K562 (cell line): ENCODE results near the gene RSPH1. TPM values are rescaled to one million over a fixed set of nuclear protein-coding genes. Genes with fewer than 3 reads are reported as not detected.
A peak's percentile ranks its signal among the peaks of the same experiment; 100 is the strongest.

Experiments
- BCOR ChIP-seq: fragments of 450-650 bp; IDR thresholded peaks from 2 replicates; pipeline ENCODE4 v1.6.1; 2016
- ELF4 ChIP-seq: fragments of 450-650 bp; formaldehyde crosslinking; IDR thresholded peaks from 2 replicates; pipeline ENCODE4 v1.4.0; 2022; ENCODE audit warnings: missing genetic modification characterization
- EP400 ChIP-seq: fragments of 450-650 bp; IDR thresholded peaks from 2 replicates; pipeline ENCODE4 v1.6.1; 2017; ENCODE audit warnings: antibody characterized with exemption, mild to moderate bottlenecking, moderate library complexity
- FOSL1 ChIP-seq: fragments of 200-800 bp; sonication (Bioruptor generic); conservative IDR thresholded peaks from 2 replicates; pipeline ENCODE4 v1.6.1; 2016; ENCODE audit warnings: missing genetic modification characterization, missing compliant biosample characterization
- GATAD2B ChIP-seq: fragments of 450-650 bp; IDR thresholded peaks from 2 replicates; pipeline ENCODE4 v1.6.1; 2017; ENCODE audit warnings: mild to moderate bottlenecking, borderline replicate concordance
- HCFC1 ChIP-seq: IDR thresholded peaks from 2 replicates; pipeline ENCODE4 v1.6.1; 2012; ENCODE audit warnings: low read depth, low read length, improper control_type of control experiment
- HDAC6 ChIP-seq: IDR thresholded peaks from 2 replicates; pipeline ENCODE4 v1.6.1; 2012; ENCODE audit warnings: low read depth, mild to moderate bottlenecking, control low read depth, inconsistent platforms, low read length, moderate library complexity
- KDM1A ChIP-seq, 2 experiments: fragments of 450-650 bp; IDR thresholded peaks; 2 replicates each; pipeline ENCODE4 v1.6.1; 2016; ENCODE audit warnings: mild to moderate bottlenecking in 2 of 2
- KHSRP ChIP-seq: fragments of 450-650 bp; IDR thresholded peaks from 2 replicates; pipeline ENCODE4 v1.6.1; 2017
- PML ChIP-seq: IDR thresholded peaks from 2 replicates; pipeline ENCODE4 v1.6.1; 2012; ENCODE audit warnings: low read length, inconsistent platforms
- POLR2A ChIP-seq: fragments of 450-650 bp; conservative IDR thresholded peaks from 2 replicates; pipeline ENCODE4 v1.6.1; 2016
- SMC3 ChIP-seq: conservative IDR thresholded peaks from 2 replicates; pipeline ENCODE4 v1.6.1; 2011; ENCODE audit warnings: low read depth, low read length, improper control_type of control experiment; ENCODE audit not compliant: insufficient read depth
- SRF ChIP-seq, 2 experiments: fragments of 250-450, 450-650 bp in 1 of 2; sonication (Bioruptor Pico) in 1 of 2; sonication (generic) in 1 of 2; formaldehyde crosslinking; IDR thresholded peaks; 2 replicates each; pipeline versions ENCODE4 v1.5.0 to v1.5.1; 2020 to 2022; ENCODE audit warnings: mild to moderate bottlenecking in 1 of 2, missing genetic modification reagents in 1 of 2
- ZBTB7A ChIP-seq: IDR thresholded peaks from 2 replicates; pipeline ENCODE4 v1.6.1; 2011; ENCODE audit warnings: low read depth, mild to moderate bottlenecking, low read length, moderate library complexity, borderline replicate concordance; ENCODE audit not compliant: control insufficient read depth
- ZC3H11A ChIP-seq: IDR thresholded peaks from 2 replicates; pipeline ENCODE4 v1.6.1; 2012; ENCODE audit warnings: low read depth, low read length, improper control_type of control experiment
- ZFP30 ChIP-seq: fragments of 250-450 bp; sonication (Bioruptor Pico); IDR thresholded peaks from 2 replicates; pipeline ENCODE4 v1.8.0; 2022; ENCODE audit warnings: moderate library complexity, mild to moderate bottlenecking, inconsistent platforms, borderline replicate concordance
- ZNF184 ChIP-seq: sonication (generic); formaldehyde crosslinking; IDR thresholded peaks from 2 replicates; pipeline ENCODE4 v1.5.0; 2020; ENCODE audit warnings: missing genetic modification reagents
- ZNF232 ChIP-seq: sonication (generic); formaldehyde crosslinking; IDR thresholded peaks from 2 replicates; pipeline ENCODE4 v1.8.0; 2022; ENCODE audit warnings: mild to moderate bottlenecking, missing genetic modification reagents
- ZNF239 ChIP-seq: fragments of 250-450 bp; sonication (Bioruptor Pico); IDR thresholded peaks from 2 replicates; pipeline ENCODE4 v1.4.0; 2020; ENCODE audit warnings: mild to moderate bottlenecking
- polyA plus RNA-seq, 8 experiments: library from polyadenylated mRNA; depleted of rRNA in 4 of 8; stranded (reverse) in 5 of 8; unstranded in 3 of 8; fragments of >200 nt; fragmentation: Nextera tagmentation in 2 of 8; fragmentation: Illumina TruSeq in 1 of 8; extraction: Ambion mirVana in 2 of 8; extraction: Trizol in 1 of 8; gene quantifications; 2 replicates each; pipeline versions ENCODE4 v1.2.1 to v1.2.3, GENCODE V29; 2011 to 2014; ENCODE audit warnings: inconsistent platforms in 1 of 8, missing spikeins in 1 of 8
- total RNA-seq, 7 experiments: library from RNA; depleted of rRNA in 6 of 7; stranded (reverse); fragments of >200 nt in 6 of 7; fragmentation: Illumina TruSeq in 2 of 7; extraction: Trizol in 2 of 7; gene quantifications; 2 replicates each; pipeline versions ENCODE4 v1.2.1 to v1.2.3, GENCODE V29; 2011 to 2021; ENCODE audit warnings: low replicate concordance in 1 of 7
- TF ChIP-seq, protein P1 (sequence below), 2 experiments: fragments of 450-650 bp; IDR thresholded peaks; 2 replicates each; pipeline ENCODE4 v1.6.1; 2016
- TF ChIP-seq, protein P2 (sequence below): sonication (generic); formaldehyde crosslinking; IDR thresholded peaks from 2 replicates; pipeline ENCODE4 v1.8.0; 2023; ENCODE audit warnings: missing genetic modification reagents, mild to moderate bottlenecking, borderline replicate concordance
- TF ChIP-seq, protein P3 (sequence below): IDR thresholded peaks from 2 replicates; pipeline ENCODE4 v1.6.1; 2011; ENCODE audit warnings: borderline replicate concordance, low read depth, mild to moderate bottlenecking, moderate library complexity, low read length; ENCODE audit not compliant: insufficient read depth, poor library complexity, severe bottlenecking

RSPH1 gene
- total and polyA plus RNA-seq, 9 of the 15 experiments (the other 6 are each of a cell fraction or from before 2014, with no cell fraction given) = 0.17 TPM; not detected in 8

DNA sequence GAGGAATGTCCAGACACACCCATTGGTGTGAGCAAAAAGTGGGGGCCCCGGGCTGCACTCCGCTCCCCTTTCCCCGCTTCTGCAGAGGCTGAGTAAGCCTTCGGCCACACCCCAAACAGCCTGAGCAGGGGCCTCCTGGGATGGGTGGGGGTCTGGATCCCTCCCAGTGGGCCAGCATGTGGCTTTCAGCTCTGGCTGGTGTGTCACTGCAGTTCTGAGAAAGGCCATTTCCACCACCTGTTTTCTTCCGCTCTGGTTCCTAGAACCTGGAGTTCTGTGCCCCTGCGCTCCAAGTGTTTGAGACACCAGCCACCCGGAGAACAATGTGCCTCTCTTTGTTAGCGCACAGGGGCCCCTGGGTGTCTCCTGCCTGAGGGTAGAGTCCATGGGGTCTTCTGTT is 48.5 kb upstream of the RSPH1 start (continued):
- TF ChIP-seq, protein P1, sequence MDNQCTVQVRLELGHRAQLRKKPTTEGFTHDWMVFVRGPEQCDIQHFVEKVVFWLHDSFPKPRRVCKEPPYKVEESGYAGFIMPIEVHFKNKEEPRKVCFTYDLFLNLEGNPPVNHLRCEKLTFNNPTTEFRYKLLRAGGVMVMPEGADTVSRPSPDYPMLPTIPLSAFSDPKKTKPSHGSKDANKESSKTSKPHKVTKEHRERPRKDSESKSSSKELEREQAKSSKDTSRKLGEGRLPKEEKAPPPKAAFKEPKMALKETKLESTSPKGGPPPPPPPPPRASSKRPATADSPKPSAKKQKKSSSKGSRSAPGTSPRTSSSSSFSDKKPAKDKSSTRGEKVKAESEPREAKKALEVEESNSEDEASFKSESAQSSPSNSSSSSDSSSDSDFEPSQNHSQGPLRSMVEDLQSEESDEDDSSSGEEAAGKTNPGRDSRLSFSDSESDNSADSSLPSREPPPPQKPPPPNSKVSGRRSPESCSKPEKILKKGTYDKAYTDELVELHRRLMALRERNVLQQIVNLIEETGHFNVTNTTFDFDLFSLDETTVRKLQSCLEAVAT (IDR thresholded peaks at IDR 0.05) = no peak
- TF ChIP-seq ZBTB7A (peak; percentile 87; the same call in 1 of the 2 replicates), ZNF232 (no peak), FOSL1 (tag) (0 out of 2 replicates have a peak, but pooled peaks have one; percentile 5), POLR2A (no peak), EP400 (peak; percentile 46; the same call in 1 of the 2 replicates), ELF4 (CRISPR knock-in tag) (no peak), HCFC1 (no peak), GATAD2B (no peak), BCOR (no peak), SRF (CRISPR knock-in tag; IDR thresholded peaks at IDR 0.05) (0 out of 4 replicates have a peak, but pooled peaks of 1 of the 2 experiments have one; percentile 14), ZNF239 (CRISPR knock-in tag) (no peak), HDAC6 (no peak), ZNF184 (CRISPR knock-in tag) (no peak), ZFP30 (no peak), PML (no peak), SMC3 (no peak), ZC3H11A (no peak), KDM1A (IDR thresholded peaks at IDR 0.05) (no peak), KHSRP (no peak)
- TF ChIP-seq, protein P2, sequence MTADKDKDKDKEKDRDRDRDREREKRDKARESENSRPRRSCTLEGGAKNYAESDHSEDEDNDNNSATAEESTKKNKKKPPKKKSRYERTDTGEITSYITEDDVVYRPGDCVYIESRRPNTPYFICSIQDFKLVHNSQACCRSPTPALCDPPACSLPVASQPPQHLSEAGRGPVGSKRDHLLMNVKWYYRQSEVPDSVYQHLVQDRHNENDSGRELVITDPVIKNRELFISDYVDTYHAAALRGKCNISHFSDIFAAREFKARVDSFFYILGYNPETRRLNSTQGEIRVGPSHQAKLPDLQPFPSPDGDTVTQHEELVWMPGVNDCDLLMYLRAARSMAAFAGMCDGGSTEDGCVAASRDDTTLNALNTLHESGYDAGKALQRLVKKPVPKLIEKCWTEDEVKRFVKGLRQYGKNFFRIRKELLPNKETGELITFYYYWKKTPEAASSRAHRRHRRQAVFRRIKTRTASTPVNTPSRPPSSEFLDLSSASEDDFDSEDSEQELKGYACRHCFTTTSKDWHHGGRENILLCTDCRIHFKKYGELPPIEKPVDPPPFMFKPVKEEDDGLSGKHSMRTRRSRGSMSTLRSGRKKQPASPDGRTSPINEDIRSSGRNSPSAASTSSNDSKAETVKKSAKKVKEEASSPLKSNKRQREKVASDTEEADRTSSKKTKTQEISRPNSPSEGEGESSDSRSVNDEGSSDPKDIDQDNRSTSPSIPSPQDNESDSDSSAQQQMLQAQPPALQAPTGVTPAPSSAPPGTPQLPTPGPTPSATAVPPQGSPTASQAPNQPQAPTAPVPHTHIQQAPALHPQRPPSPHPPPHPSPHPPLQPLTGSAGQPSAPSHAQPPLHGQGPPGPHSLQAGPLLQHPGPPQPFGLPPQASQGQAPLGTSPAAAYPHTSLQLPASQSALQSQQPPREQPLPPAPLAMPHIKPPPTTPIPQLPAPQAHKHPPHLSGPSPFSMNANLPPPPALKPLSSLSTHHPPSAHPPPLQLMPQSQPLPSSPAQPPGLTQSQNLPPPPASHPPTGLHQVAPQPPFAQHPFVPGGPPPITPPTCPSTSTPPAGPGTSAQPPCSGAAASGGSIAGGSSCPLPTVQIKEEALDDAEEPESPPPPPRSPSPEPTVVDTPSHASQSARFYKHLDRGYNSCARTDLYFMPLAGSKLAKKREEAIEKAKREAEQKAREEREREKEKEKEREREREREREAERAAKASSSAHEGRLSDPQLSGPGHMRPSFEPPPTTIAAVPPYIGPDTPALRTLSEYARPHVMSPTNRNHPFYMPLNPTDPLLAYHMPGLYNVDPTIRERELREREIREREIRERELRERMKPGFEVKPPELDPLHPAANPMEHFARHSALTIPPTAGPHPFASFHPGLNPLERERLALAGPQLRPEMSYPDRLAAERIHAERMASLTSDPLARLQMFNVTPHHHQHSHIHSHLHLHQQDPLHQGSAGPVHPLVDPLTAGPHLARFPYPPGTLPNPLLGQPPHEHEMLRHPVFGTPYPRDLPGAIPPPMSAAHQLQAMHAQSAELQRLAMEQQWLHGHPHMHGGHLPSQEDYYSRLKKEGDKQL = no peak
- TF ChIP-seq, protein P3, sequence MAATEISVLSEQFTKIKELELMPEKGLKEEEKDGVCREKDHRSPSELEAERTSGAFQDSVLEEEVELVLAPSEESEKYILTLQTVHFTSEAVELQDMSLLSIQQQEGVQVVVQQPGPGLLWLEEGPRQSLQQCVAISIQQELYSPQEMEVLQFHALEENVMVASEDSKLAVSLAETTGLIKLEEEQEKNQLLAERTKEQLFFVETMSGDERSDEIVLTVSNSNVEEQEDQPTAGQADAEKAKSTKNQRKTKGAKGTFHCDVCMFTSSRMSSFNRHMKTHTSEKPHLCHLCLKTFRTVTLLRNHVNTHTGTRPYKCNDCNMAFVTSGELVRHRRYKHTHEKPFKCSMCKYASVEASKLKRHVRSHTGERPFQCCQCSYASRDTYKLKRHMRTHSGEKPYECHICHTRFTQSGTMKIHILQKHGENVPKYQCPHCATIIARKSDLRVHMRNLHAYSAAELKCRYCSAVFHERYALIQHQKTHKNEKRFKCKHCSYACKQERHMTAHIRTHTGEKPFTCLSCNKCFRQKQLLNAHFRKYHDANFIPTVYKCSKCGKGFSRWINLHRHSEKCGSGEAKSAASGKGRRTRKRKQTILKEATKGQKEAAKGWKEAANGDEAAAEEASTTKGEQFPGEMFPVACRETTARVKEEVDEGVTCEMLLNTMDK = no peak
